ENCODE data around the gene CD300LD.

- no peak for TF ChIP-seq GATA3 (IDR thresholded peaks at IDR 0.05; ENCODE audit: low read depth, low read length)
- no peak for TF ChIP-seq GATA2 (IDR thresholded peaks at IDR 0.05; ENCODE audit: low read depth, low read length)
Observed at GRCh38 chr17:74639704-74640151, 47.6 kb upstream of the CD300LD start.

Data from SH-SY5Y (cell line).